Pulmonary artery endothelial cell (primary cell): ENCODE data around the gene SIK3. TPM values are rescaled to one million over a fixed set of nuclear protein-coding genes. Genes with fewer than 3 reads are reported as not detected.
"Not testable (repeated sequence)": the region's sequence is repeated elsewhere in the genome, so short reads cannot be mapped to it uniquely, and the experiment has no call there.

Source experiments
- DNase-seq: peaks from one replicate; pipeline ENCODE4 v3.0.0-alpha.2; 2011; ENCODE audit warnings: low read depth, low spot score
- total RNA-seq: library from RNA; depleted of rRNA; stranded (reverse); fragments of >200 nt; gene quantifications from 2 replicates; pipeline ENCODE4 v1.2.3, GENCODE V29; 2014

SIK3 gene
- total RNA-seq, 1 donor from 2014 or later: 7.2 TPM

- DNase-seq: no peak
Measured at GRCh38 chr11:117076941-117077691, 21.1 kb downstream of the SIK3 start.

- no peak for DNase-seq
Measured at GRCh38 chr11:117075186-117075585, 23.0 kb downstream of the SIK3 start.

- DNase-seq: no peak
Measured at GRCh38 chr11:117074119-117074518, 24.1 kb downstream of the SIK3 start.

- no peak for DNase-seq
Measured at GRCh38 chr11:117073539-117073938, 24.7 kb downstream of the SIK3 start.

GRCh38 chr11:117072517-117073461, 25.4 kb downstream of the SIK3 start:
- DNase-seq: peak; percentile 75

- DNase-seq: no peak
Measured at GRCh38 chr11:117071344-117071787, 26.9 kb downstream of the SIK3 start.

GRCh38 chr11:117070016-117070415, 28.2 kb downstream of the SIK3 start:
- no peak for DNase-seq

GRCh38 chr11:117068303-117068860, 29.8 kb downstream of the SIK3 start:
- no peak for DNase-seq

GRCh38 chr11:117066959-117067358, 31.3 kb downstream of the SIK3 start:
- DNase-seq: no peak

- DNase-seq: no peak
Measured at GRCh38 chr11:117064275-117064674, 34.0 kb downstream of the SIK3 start.

GRCh38 chr11:117062498-117062897, 35.7 kb downstream of the SIK3 start:
- DNase-seq: no peak

GRCh38 chr11:117061256-117061655, 37.0 kb downstream of the SIK3 start:
- no peak for DNase-seq

- no peak for DNase-seq
Measured at GRCh38 chr11:117059611-117060148, 38.5 kb downstream of the SIK3 start.

GRCh38 chr11:117058761-117059261, 39.4 kb downstream of the SIK3 start:
- DNase-seq: no peak

- no peak for DNase-seq
Measured at GRCh38 chr11:117057727-117058126, 40.5 kb downstream of the SIK3 start.

- DNase-seq: no peak
Measured at GRCh38 chr11:117057317-117057716, 40.9 kb downstream of the SIK3 start.

- no peak for DNase-seq
Measured at GRCh38 chr11:117055469-117055868, 42.8 kb downstream of the SIK3 start.

- no peak for DNase-seq
Measured at GRCh38 chr11:117054382-117054781, 43.8 kb downstream of the SIK3 start.

GRCh38 chr11:117052196-117053149, 45.8 kb downstream of the SIK3 start:
- DNase-seq: no peak

GRCh38 chr11:117050121-117050520, 48.1 kb downstream of the SIK3 start:
- DNase-seq: not testable (repeated sequence)
